ENCODE data around the gene OR6C76.

The OR6C76 gene

GRCh38 chr12:55472264-55472663, 46.2 kb downstream of the OR6C76 start:
- no peak for TF ChIP-seq POLR2A (IDR thresholded peaks at IDR 0.05; ENCODE audit: low read depth, low read length)
- no peak for TF ChIP-seq POLR2AphosphoS5 (IDR thresholded peaks at IDR 0.05; ENCODE audit: low read depth, low read length)

More at GRCh38 chr12:55472264-55472663, 46.2 kb downstream of the OR6C76 start:
- no peak for DNase-seq (ENCODE audit: insufficient read length)
- no peak for FAIRE-seq

Measured in GM12892 (cell line).